HCT116 (cell line): ENCODE measurements around the gene PLD2. TPM values are rescaled to one million over a fixed set of nuclear protein-coding genes. Genes with fewer than 3 reads are reported as not detected.

Experiments
- ATAC-seq: fragments of 200-7000 bp; cut with Tn5 transposase; 2 replicates; pipeline ENCODE4 v1.9.1; 2020; ENCODE audit warnings: mild to moderate bottlenecking, moderate library complexity
- BruUV-seq: library from RNA; stranded (reverse); fragments of 400-500 nt; replicated peaks from 2 replicates; lab custom pipeline; 2021; lab: Mats Ljungman, UMichigan
- CTCF ChIA-PET: fragments of 300-600 bp; sonication (Branson Sonifier 250); formaldehyde crosslinking; loops from one replicate; lab custom pipeline; 2021; ENCODE audit warnings: antibody characterized with exemption; lab: Charles Lee
- POLR2A ChIA-PET: fragments of 300-600, 350-600 bp; sonication (Branson Sonifier 250); formaldehyde crosslinking; loops from one replicate; lab custom pipeline; 2021; ENCODE audit warnings: antibody characterized with exemption; lab: Charles Lee
- RAD21 ChIA-PET, 2 experiments: fragments of 300-600 bp; sonication (Branson Sonifier 250); formaldehyde crosslinking; loops; one replicate each; lab custom pipeline; 2023; ENCODE audit warnings: low total read pairs in 2 of 2; ENCODE audit not compliant: uncharacterized antibody in 2 of 2, unreplicated experiment in 2 of 2, low non-redundant PET in 1 of 2; lab: Charles Lee
- DNase-seq: peaks from one replicate; pipeline ENCODE4 v3.0.0-alpha.2; 2010; ENCODE audit warnings: low read depth, low spot score
- H2AFZ ChIP-seq: fragments of 200-600 bp; shearing (Covaris generic), sonication (generic); 2 replicates; pipeline ENCODE4 v1.6.1; 2017; ENCODE audit warnings: low read depth, mixed run types, mixed read lengths, antibody characterized with exemption, low read length; ENCODE audit not compliant: poor library complexity, severe bottlenecking
- H3K27ac ChIP-seq: 2 replicates; pipeline ENCODE4 v1.5.1; 2012; ENCODE audit warnings: low read depth, low read length
- H3K27me3 ChIP-seq: fragments of 200-600 bp; sonication (generic); 2 replicates; pipeline ENCODE4 v1.6.1; 2016; ENCODE audit warnings: mixed run types, low read length, mixed read lengths; ENCODE audit not compliant: insufficient read depth
- H3K36me3 ChIP-seq, 2 experiments: fragments of 200-500 bp in 1 of 2; fragments of 200-600 bp in 1 of 2; sonication (Bioruptor generic) in 1 of 2; sonication (generic) in 1 of 2; 2 replicates each; pipeline versions ENCODE4 v1.5.1 to v1.6.1; 2014 to 2016; ENCODE audit warnings: low read length in 2 of 2, inconsistent platforms in 1 of 2, mixed read lengths in 1 of 2, mixed run types in 1 of 2; ENCODE audit not compliant: insufficient read depth in 2 of 2, control insufficient read depth in 1 of 2
- H3K4me1 ChIP-seq, 2 experiments: fragments of 200-600 bp in 1 of 2; sonication (generic) in 1 of 2; 2 replicates each; pipeline versions ENCODE4 v1.5.1 to v1.6.1; 2012 to 2017; ENCODE audit warnings: low read length in 2 of 2, inconsistent platforms in 1 of 2, mild to moderate bottlenecking in 1 of 2, mixed read lengths in 1 of 2, mixed run types in 1 of 2, moderate library complexity in 1 of 2; ENCODE audit not compliant: insufficient read depth in 2 of 2, control insufficient read depth in 1 of 2
- H3K4me2 ChIP-seq: fragments of 200-600 bp; sonication (generic); 2 replicates; pipeline ENCODE4 v1.6.1; 2017; ENCODE audit warnings: mixed run types, low read length, mixed read lengths
- H3K4me3 ChIP-seq, 2 experiments: fragments of 200-600 bp in 1 of 2; sonication (generic) in 1 of 2; replicated peaks in 1 of 2; 2 replicates each; pipeline ENCODE4 v1.5.1; 2011 to 2016; ENCODE audit warnings: low read length in 2 of 2, control low read depth in 1 of 2, low read depth in 1 of 2, mild to moderate bottlenecking in 1 of 2, mixed read lengths in 1 of 2, mixed run types in 1 of 2
- H3K79me2 ChIP-seq: fragments of 200-600 bp; sonication (generic); 2 replicates; pipeline ENCODE4 v1.6.1; 2017; ENCODE audit warnings: mild to moderate bottlenecking, mixed run types, low read length, moderate library complexity, mixed read lengths; ENCODE audit not compliant: insufficient read depth
- H3K9ac ChIP-seq: fragments of 200-600 bp; sonication (generic); 2 replicates; pipeline ENCODE4 v1.6.1; 2016; ENCODE audit warnings: low read length, mixed read lengths
- H3K9me2 ChIP-seq: fragments of 200-600 bp; sonication (generic), shearing (Covaris generic); 2 replicates; pipeline ENCODE4 v1.6.1; 2017; ENCODE audit warnings: mixed run types, mild to moderate bottlenecking, moderate library complexity; ENCODE audit not compliant: insufficient read depth
- H3K9me3 ChIP-seq, 2 experiments: fragments of 200-500 bp in 1 of 2; fragments of 200-600 bp in 1 of 2; sonication (Bioruptor generic) in 1 of 2; sonication (generic) in 1 of 2; 2 replicates each; pipeline ENCODE4 v1.6.1; 2014 to 2017; ENCODE audit warnings: low read length in 2 of 2, mixed read lengths in 2 of 2, inconsistent platforms in 1 of 2, low read depth in 1 of 2, mild to moderate bottlenecking in 1 of 2, mixed run types in 1 of 2, moderate library complexity in 1 of 2; ENCODE audit not compliant: control insufficient read depth in 1 of 2, insufficient read depth in 1 of 2
- H4K20me1 ChIP-seq: fragments of 200-600 bp; sonication (generic), shearing (Covaris generic); 2 replicates; pipeline ENCODE4 v1.6.1; 2017; ENCODE audit warnings: mixed run types, mild to moderate bottlenecking, moderate library complexity; ENCODE audit not compliant: insufficient read depth
- CBX3 ChIP-seq: IDR thresholded peaks from 2 replicates; pipeline ENCODE4 v1.6.1; 2012; ENCODE audit warnings: low read depth
- CEBPB ChIP-seq: IDR thresholded peaks from 2 replicates; pipeline ENCODE4 v1.6.1; 2012; ENCODE audit warnings: low read depth
- ELF1 ChIP-seq: IDR thresholded peaks from 2 replicates; pipeline ENCODE4 v1.6.1; 2012; ENCODE audit warnings: low read depth, borderline replicate concordance
- EZH2 ChIP-seq: fragments of 200-600 bp; sonication (generic); IDR thresholded peaks from 2 replicates; pipeline ENCODE4 v1.6.1; 2017; ENCODE audit warnings: antibody characterized with exemption, mixed run types
- EZH2phosphoT487 ChIP-seq: fragments of 200-600 bp; IDR thresholded peaks from 2 replicates; pipeline ENCODE4 v1.6.1; 2018; ENCODE audit warnings: antibody characterized with exemption, borderline replicate concordance
- FOSL1 ChIP-seq: IDR thresholded peaks from 2 replicates; pipeline ENCODE4 v1.6.1; 2012; ENCODE audit warnings: low read depth
- JUND ChIP-seq: IDR thresholded peaks from 2 replicates; pipeline ENCODE4 v1.6.1; 2012
- SIN3A ChIP-seq: IDR thresholded peaks from 2 replicates; pipeline ENCODE4 v1.6.1; 2012; ENCODE audit warnings: low read depth
- SRF ChIP-seq: IDR thresholded peaks from 2 replicates; pipeline ENCODE4 v1.6.1; 2012; ENCODE audit warnings: low read depth
- TCF7L2 ChIP-seq: IDR thresholded peaks from 2 replicates; pipeline ENCODE4 v1.7.0; 2011; ENCODE audit warnings: borderline replicate concordance, inconsistent platforms; ENCODE audit not compliant: insufficient read depth, insufficient read length; ENCODE audit errors: extremely low read depth
- YY1 ChIP-seq: IDR thresholded peaks from 2 replicates; pipeline ENCODE4 v1.6.1; 2011; ENCODE audit warnings: low read length, low read depth, moderate library complexity, mild to moderate bottlenecking; ENCODE audit not compliant: insufficient replicate concordance; ENCODE audit errors: extremely low read depth
- ZFX ChIP-seq: fragments of 450-650 bp; IDR thresholded peaks from 2 replicates; pipeline ENCODE4 v1.6.1; 2017
- ZNF274 ChIP-seq: fragments of 200-500 bp; sonication (Bioruptor generic); IDR thresholded peaks from 2 replicates; pipeline ENCODE4 v1.6.1; 2014; ENCODE audit warnings: mild to moderate bottlenecking, low read depth, low read length, inconsistent platforms
- intact Hi-C: fragments of 100-400 bp; cut with micrococcal nuclease; formaldehyde crosslinking; loops from 2 replicates; pipeline ENCODE4 v1.10.0; 2022
- total RNA-seq: library from RNA; stranded (reverse); gene quantifications from one replicate; pipeline ENCODE4 v1.2.1, GENCODE V29; 2021; ENCODE audit not compliant: unreplicated experiment
- TF ChIP-seq, protein P1 (sequence below): IDR thresholded peaks from 2 replicates; pipeline ENCODE4 v1.6.1; 2012; ENCODE audit warnings: low read depth

The PLD2 gene
- total RNA-seq, 1 experiment from 2014 or later, result 47.7 TPM

DNA sequence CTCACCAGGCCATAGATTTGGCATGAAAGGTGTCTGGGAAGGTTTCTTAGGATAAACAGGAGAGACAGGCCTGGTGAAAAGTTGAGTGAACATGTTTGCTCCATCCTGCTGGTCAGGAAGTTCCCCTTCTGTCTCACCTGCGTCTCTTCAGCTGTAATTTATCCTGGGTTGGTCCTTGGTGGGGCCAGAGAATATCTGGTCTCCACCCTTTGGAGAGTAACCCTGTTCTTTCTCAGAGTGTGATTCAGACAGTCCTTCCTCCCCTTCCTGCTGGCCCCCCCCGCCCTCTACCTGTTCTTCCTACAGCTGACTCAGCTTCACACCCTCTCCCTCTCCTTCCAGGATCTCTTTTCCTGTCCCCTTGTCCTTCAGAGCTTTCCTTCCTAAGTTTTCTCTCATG is 43.3 kb downstream of the PLD2 start:
- ChIA-PET CTCF (interaction anchor here (0.6 kb wide), 1 partner anchor 34 kb away, joined by 3 read pairs; no protein-coding TSS in a partner anchor), POLR2A (no interaction called here), RAD21 (no interaction called here)
- DNase-seq (no peak), ATAC-seq (peak; percentile 55)
- Histone ChIP-seq H3K36me3 (no peaks in the 10 kb centered on the region), H3K9ac (peak overlapping the region; percentile 56; the same call in 1 of the 2 replicates), H3K27ac (no peak overlapping the region), H3K9me3 (no peaks in the 10 kb centered on the region), H3K4me1 (peaks cover 27 to 78% of the 10 kb centered on the region in 2 experiments), H2AFZ (no peak overlapping the region), H3K9me2 (no peaks in the 10 kb centered on the region), H3K4me3 (peak overlapping the region in 1 of 2 experiments; percentile 13; a peak in 1 of 4 replicates), H3K4me2 (peak overlapping the region; percentile 63), H3K27me3 (no peaks in the 10 kb centered on the region), H3K79me2 (peaks cover 83% of the 10 kb centered on the region), H4K20me1 (no peaks in the 10 kb centered on the region)
- intact Hi-C loops, result no loop called here
- TF ChIP-seq FOSL1 (0 out of 2 replicates have a peak, but pooled peaks have one; percentile 48), EZH2phosphoT487 (no peak), CBX3 (0 out of 2 replicates have a peak, but pooled peaks have one; percentile 28), YY1 (no peak), SIN3A (no peak), ZFX (no peak)
- no TSS peak for BruUV-seq

DNA sequence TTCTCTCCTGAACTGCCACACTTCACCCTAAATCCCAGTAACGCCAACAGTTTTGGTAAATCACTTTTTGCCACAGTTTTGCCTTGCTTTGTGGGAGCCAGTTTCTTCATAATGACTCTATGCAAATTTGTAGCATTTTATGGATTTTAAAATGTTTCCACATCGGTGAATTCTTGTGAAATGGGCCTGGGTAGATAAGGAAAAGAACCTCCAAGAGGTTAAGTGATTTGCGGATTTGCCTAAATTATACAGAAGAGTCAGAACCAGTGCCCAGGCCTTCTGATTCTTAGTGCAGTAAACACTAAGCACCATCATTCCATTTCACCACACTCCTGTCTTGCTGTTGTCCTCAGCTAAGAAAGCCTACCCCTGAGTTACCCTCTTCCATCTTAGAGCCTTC is 44.1 kb downstream of the PLD2 start:
- no peak for ATAC-seq
- no peaks in the 10 kb centered on the region for H4K20me1 ChIP-seq
- H3K4me3 ChIP-seq, result no peak overlapping the region
- no peak overlapping the region for H3K4me2 ChIP-seq
- no peaks in the 10 kb centered on the region for H3K9me2 ChIP-seq
- no peak overlapping the region for H3K9ac ChIP-seq
- RAD21 ChIA-PET, result no interaction called here
- no peaks in the 10 kb centered on the region for H3K36me3 ChIP-seq
- no peak for DNase-seq
- H3K4me1 ChIP-seq, result peaks cover 27 to 76% of the 10 kb centered on the region in 2 experiments
- intact Hi-C loops, result no loop called here
- no peak overlapping the region for H2AFZ ChIP-seq
- no peak overlapping the region for H3K27ac ChIP-seq
- TF ChIP-seq, protein P1, sequence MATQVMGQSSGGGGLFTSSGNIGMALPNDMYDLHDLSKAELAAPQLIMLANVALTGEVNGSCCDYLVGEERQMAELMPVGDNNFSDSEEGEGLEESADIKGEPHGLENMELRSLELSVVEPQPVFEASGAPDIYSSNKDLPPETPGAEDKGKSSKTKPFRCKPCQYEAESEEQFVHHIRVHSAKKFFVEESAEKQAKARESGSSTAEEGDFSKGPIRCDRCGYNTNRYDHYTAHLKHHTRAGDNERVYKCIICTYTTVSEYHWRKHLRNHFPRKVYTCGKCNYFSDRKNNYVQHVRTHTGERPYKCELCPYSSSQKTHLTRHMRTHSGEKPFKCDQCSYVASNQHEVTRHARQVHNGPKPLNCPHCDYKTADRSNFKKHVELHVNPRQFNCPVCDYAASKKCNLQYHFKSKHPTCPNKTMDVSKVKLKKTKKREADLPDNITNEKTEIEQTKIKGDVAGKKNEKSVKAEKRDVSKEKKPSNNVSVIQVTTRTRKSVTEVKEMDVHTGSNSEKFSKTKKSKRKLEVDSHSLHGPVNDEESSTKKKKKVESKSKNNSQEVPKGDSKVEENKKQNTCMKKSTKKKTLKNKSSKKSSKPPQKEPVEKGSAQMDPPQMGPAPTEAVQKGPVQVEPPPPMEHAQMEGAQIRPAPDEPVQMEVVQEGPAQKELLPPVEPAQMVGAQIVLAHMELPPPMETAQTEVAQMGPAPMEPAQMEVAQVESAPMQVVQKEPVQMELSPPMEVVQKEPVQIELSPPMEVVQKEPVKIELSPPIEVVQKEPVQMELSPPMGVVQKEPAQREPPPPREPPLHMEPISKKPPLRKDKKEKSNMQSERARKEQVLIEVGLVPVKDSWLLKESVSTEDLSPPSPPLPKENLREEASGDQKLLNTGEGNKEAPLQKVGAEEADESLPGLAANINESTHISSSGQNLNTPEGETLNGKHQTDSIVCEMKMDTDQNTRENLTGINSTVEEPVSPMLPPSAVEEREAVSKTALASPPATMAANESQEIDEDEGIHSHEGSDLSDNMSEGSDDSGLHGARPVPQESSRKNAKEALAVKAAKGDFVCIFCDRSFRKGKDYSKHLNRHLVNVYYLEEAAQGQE, result no peak
- TF ChIP-seq ELF1, result no peak
- TF ChIP-seq TCF7L2, result no peak
- no peak for TF ChIP-seq ZNF274
- TF ChIP-seq CEBPB, result no peak
- no peak for TF ChIP-seq SRF
- no peak for TF ChIP-seq EZH2
- TF ChIP-seq JUND, result no peak
- BruUV-seq, result no TSS peak
- CTCF ChIA-PET, result no interaction called here
- H3K27me3 ChIP-seq, result no peaks in the 10 kb centered on the region
- peaks cover 77% of the 10 kb centered on the region for H3K79me2 ChIP-seq
- POLR2A ChIA-PET, result no interaction called here
- H3K9me3 ChIP-seq, result no peaks in the 10 kb centered on the region
